Activated B cell treated with CpG ODN at 0.5 μM for 24 hours (primary cell): Measurements from ENCODE around the gene IZUMO4. TPM values are rescaled to one million over a fixed set of nuclear protein-coding genes. Genes with fewer than 3 reads are reported as not detected.
A peak's percentile ranks its signal among the peaks of the same experiment; 100 is the strongest.

ENCODE experiments used
- ATAC-seq: fragments of 200-7000 bp; cut with Tn5 transposase; one replicate; pipeline ENCODE4 v1.10.0; 2021; ENCODE audit warnings: low read depth, mild to moderate bottlenecking, moderate library complexity
- CTCF ChIA-PET: fragments of 350-600 bp; sonication (Branson Sonifier 250); formaldehyde crosslinking; loops from one replicate; lab custom pipeline; 2021; ENCODE audit warnings: antibody characterized with exemption; lab: Charles Lee
- POLR2A ChIA-PET: fragments of 350-600 bp; sonication (Branson Sonifier 250); formaldehyde crosslinking; loops from one replicate; lab custom pipeline; 2021; ENCODE audit warnings: antibody characterized with exemption; lab: Charles Lee
- DNase-seq: peaks from one replicate; pipeline ENCODE4 v3.0.0; 2022
- H3K27ac Mint-ChIP-seq: one replicate; pipeline ENCODE4 v1.8.0; 2020; ENCODE audit warnings: mixed read lengths
- H3K27me3 Mint-ChIP-seq: one replicate; pipeline ENCODE4 v1.8.0; 2021; ENCODE audit warnings: mixed read lengths
- H3K36me3 Mint-ChIP-seq: one replicate; pipeline ENCODE4 v1.8.0; 2021; ENCODE audit warnings: low read depth, mixed read lengths
- H3K4me1 Mint-ChIP-seq: one replicate; pipeline ENCODE4 v1.8.0; 2021; ENCODE audit warnings: mixed read lengths
- H3K4me3 Mint-ChIP-seq: one replicate; pipeline ENCODE4 v1.8.0; 2020; ENCODE audit warnings: mild to moderate bottlenecking, mixed read lengths
- H3K9me3 Mint-ChIP-seq: one replicate; pipeline ENCODE4 v1.8.0; 2020; ENCODE audit warnings: mixed read lengths
- intact Hi-C: fragments of 100-400 bp; cut with micrococcal nuclease; formaldehyde crosslinking; loops from one replicate; pipeline ENCODE4 v1.15.1; 2024
- total RNA-seq: library from RNA; stranded (reverse); gene quantifications from 2 replicates; pipeline ENCODE4 v1.2.3, GENCODE V29; 2022
- TF ChIP-seq, protein P1 (sequence below): fragments of 200-600 bp; IDR thresholded peaks from one replicate; pipeline ENCODE4 v1.8.0; 2022; ENCODE audit warnings: antibody characterized with exemption, mild to moderate bottlenecking

Gene IZUMO4
- total RNA-seq, 1 donor from 2014 or later: 78.6 TPM

DNA sequence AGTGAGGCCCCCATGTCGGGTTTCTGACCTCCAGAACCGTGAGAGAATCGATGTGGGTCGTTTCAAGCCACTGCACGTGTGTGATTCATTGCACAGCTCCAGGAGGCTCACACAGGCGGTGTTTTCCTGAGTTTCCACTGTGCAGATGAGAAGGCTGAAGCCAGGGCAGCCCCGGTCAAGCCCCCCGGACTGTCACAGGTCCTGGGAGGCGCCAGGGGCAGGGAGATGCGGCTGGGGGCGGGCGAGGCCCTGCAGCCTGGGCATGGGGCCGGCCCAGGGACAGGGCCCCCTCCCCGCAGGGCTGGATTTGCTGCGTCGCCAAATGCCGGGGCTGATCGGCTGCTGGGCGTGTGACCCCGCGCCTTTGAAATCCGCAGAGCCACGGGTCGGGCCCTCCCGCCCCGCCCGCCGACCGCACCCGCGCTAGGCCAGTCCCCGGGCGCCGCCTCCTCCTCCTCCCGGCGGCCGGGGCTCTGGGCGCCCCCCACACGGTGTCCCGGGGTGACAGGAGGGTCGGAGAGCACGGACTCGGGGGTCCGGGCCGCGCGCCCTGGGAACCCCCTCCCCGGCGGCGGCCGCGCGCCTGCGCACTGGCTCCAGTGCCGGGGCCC, 35.7 kb upstream of the IZUMO4 start:
- DNase-seq: no peak

DNA sequence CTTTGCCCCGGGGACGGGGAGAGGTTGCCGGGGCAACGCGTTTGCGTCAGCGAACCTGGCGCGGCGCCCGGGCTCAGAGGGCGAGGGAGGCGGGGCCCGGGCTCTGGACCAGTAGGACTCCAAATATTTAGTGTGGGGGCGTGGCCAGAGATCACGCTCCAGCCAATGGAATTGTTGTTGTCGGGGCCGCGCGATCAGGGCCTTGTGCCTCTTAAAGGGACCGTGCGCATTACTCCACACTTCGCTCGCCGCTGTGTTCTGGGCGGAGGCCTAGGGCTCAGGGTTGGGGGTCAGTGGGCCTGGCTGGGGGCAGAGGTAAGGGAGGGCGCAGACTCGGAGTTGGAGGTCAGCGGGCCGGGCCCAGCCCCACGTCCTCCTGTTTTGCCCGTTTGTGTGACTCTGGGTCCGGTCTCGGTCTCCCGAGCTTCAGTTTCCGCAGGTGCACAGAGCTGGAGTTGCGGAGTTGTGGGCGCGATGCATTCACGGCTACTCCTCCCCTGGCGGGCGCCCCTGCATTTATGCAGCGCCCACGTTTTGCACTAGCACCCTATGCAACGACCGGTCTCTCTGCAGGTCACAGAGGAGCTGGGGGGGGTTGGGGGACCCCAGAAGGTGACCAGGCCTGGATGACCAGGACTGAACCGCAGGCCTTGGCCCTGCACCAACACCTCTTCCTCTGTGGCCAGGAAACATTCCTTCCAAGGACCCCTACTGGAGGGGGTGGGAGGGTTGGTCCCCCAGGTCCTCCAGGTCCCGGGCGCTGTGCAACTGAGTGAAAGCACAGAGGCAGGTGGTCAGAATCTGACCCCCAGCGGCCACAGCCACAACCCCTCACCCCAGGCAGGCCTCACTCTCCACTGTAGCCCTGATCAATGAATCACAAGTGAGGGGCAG, 35.0 kb upstream of the IZUMO4 start:
- no peaks in the 10 kb centered on the region for H3K36me3 Mint-ChIP-seq
- POLR2A ChIA-PET: interaction anchor here (0.6 to 59.1 kb wide), 5 partner anchors 10 to 224 kb away, joined by 3 to 2723 read pairs (median 130); partner anchors contain the start of genes IZUMO4, MKNK2 and MOB3A

More for the DNA sequence above, 35.7 kb upstream of the IZUMO4 start:
- H3K36me3 Mint-ChIP-seq: no peaks in the 10 kb centered on the region
- ChIA-PET CTCF (interaction anchor here (1.8 kb wide), 1 partner anchor 9 kb away, joined by 5 read pairs; no protein-coding TSS in a partner anchor), POLR2A (interaction anchor here (0.6 to 59.1 kb wide), 8 partner anchors 9 to 547 kb away, joined by 3 to 2723 read pairs (median 21); partner anchors contain the start of genes IZUMO4, MKNK2 and MOB3A)
- peak overlapping the region; percentile 93 for H3K27ac Mint-ChIP-seq
- TF ChIP-seq, protein P1, sequence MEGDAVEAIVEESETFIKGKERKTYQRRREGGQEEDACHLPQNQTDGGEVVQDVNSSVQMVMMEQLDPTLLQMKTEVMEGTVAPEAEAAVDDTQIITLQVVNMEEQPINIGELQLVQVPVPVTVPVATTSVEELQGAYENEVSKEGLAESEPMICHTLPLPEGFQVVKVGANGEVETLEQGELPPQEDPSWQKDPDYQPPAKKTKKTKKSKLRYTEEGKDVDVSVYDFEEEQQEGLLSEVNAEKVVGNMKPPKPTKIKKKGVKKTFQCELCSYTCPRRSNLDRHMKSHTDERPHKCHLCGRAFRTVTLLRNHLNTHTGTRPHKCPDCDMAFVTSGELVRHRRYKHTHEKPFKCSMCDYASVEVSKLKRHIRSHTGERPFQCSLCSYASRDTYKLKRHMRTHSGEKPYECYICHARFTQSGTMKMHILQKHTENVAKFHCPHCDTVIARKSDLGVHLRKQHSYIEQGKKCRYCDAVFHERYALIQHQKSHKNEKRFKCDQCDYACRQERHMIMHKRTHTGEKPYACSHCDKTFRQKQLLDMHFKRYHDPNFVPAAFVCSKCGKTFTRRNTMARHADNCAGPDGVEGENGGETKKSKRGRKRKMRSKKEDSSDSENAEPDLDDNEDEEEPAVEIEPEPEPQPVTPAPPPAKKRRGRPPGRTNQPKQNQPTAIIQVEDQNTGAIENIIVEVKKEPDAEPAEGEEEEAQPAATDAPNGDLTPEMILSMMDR: no peak
- no peaks in the 10 kb centered on the region for H3K27me3 Mint-ChIP-seq
- peak; percentile 51 for ATAC-seq
- intact Hi-C loops: loop anchor here (1.0 kb wide), 4 partner anchors 8 to 29 kb away; no protein-coding TSS in a partner anchor
- H3K9me3 Mint-ChIP-seq: no peaks in the 10 kb centered on the region
- H3K4me1 Mint-ChIP-seq: peaks cover 52% of the 10 kb centered on the region
- H3K4me3 Mint-ChIP-seq: peak overlapping the region; percentile 87

DNA sequence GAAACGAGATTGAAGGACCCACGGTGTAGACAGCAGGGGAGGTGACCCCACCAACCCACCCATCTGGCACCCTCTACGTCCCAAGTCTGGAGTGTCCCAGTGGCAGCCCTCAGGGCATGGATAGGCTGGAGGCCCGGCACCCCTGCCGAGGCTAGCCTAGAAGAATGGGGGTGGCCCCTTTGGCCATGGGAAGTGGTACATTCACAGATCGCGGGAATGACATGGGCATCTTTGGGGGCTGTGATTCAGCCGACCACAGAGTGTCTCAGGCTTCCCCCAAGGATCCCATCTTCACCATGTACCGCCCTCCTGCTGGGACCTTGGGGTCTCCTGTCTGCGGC, 34.4 kb upstream of the IZUMO4 start:
- Mint-ChIP-seq H3K9me3 (no peaks in the 10 kb centered on the region), H3K27me3 (no peaks in the 10 kb centered on the region), H3K27ac (peak overlapping the region; percentile 88), H3K4me1 (peaks cover 43% of the 10 kb centered on the region), H3K36me3 (no peaks in the 10 kb centered on the region), H3K4me3 (peak overlapping the region; percentile 87)
- POLR2A ChIA-PET: interaction anchor here (0.6 to 59.1 kb wide), 5 partner anchors 10 to 224 kb away, joined by 3 to 2723 read pairs (median 130); partner anchors contain the start of genes IZUMO4, MKNK2 and MOB3A
- no peak for ATAC-seq
- DNase-seq: no peak
- intact Hi-C loops: no loop called here
- CTCF ChIA-PET: interaction anchor here (0.8 kb wide), 1 partner anchor 8 kb away, joined by 3 read pairs; no protein-coding TSS in a partner anchor
- TF ChIP-seq, protein P1: no peak

More for the DNA sequence above, 35.0 kb upstream of the IZUMO4 start:
- TF ChIP-seq, protein P1: no peak
- DNase-seq: peak; percentile 100
- peaks cover 48% of the 10 kb centered on the region for H3K4me1 Mint-ChIP-seq
- intact Hi-C loops: loop anchor here (1.0 kb wide), 3 partner anchors 9 to 29 kb away; no protein-coding TSS in a partner anchor
- peak overlapping the region; percentile 88 for H3K27ac Mint-ChIP-seq
- H3K9me3 Mint-ChIP-seq: no peaks in the 10 kb centered on the region
- ATAC-seq: peak; percentile 90
- no peaks in the 10 kb centered on the region for H3K27me3 Mint-ChIP-seq
- peak overlapping the region; percentile 87 for H3K4me3 Mint-ChIP-seq
- CTCF ChIA-PET: interaction anchor here (0.8 to 1.8 kb wide), 2 partner anchors 8 to 10 kb away, joined by 3 to 5 read pairs; no protein-coding TSS in a partner anchor

DNA sequence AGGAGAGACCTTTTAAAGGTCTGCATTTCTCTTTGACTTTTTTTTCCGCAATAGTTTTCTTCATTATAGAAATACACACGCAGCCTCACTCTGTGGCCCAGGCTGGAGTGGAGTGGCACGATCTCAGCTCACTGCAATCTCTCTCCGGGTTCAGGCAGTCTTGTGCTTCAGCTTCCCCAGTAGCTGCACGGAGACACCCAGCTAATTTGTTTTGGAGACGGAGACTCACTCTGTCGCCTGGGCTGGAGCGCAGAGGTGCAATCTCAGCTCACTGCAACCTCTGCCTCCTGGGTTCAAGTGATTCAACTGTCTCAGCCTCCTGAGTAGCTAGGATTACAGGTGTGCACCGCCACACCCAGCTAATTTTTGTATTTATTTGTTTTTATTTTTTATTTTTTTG, 33.9 kb upstream of the IZUMO4 start:
- DNase-seq (no peak), ATAC-seq (no peak)
- Mint-ChIP-seq H3K4me3 (peak overlapping the region; percentile 87), H3K27ac (no peak overlapping the region), H3K4me1 (peaks cover 44% of the 10 kb centered on the region), H3K9me3 (no peaks in the 10 kb centered on the region), H3K27me3 (no peaks in the 10 kb centered on the region), H3K36me3 (no peaks in the 10 kb centered on the region)
- POLR2A ChIA-PET: interaction anchor here (3.4 to 59.1 kb wide), 4 partner anchors 11 to 25 kb away, joined by 38 to 2723 read pairs (median 310); partner anchors contain the start of genes IZUMO4, MKNK2 and MOB3A
- CTCF ChIA-PET: no interaction called here
- TF ChIP-seq, protein P1: no peak
- intact Hi-C loops: no loop called here
